Panc1 (cell line): ENCODE measurements around the gene AGER.

Experiments used
- CTCF ChIP-seq: fragments of 450-650 bp; IDR thresholded peaks from 2 replicates; pipeline ENCODE4 v1.5.1; 2017; ENCODE audit warnings: mild to moderate bottlenecking
- SIN3A ChIP-seq: IDR thresholded peaks from 2 replicates; pipeline ENCODE4 v1.6.1; 2012; ENCODE audit warnings: low read depth, mild to moderate bottlenecking, low read length, moderate library complexity, borderline replicate concordance; ENCODE audit not compliant: insufficient read depth
- TF ChIP-seq, protein P1 (sequence below), 2 experiments: IDR thresholded peaks; 2 replicates each; pipeline ENCODE4 v1.6.1; 2011 to 2012; ENCODE audit warnings: low read depth in 2 of 2, control low read depth in 1 of 2, low read length in 1 of 2, mild to moderate bottlenecking in 1 of 2, moderate library complexity in 1 of 2; ENCODE audit not compliant: insufficient read depth in 1 of 2

GRCh38 chr6:32168350-32168749, 15.7 kb downstream of the AGER start:
- no peak for TF ChIP-seq CTCF
- TF ChIP-seq SIN3A = no peak
- TF ChIP-seq, protein P1, sequence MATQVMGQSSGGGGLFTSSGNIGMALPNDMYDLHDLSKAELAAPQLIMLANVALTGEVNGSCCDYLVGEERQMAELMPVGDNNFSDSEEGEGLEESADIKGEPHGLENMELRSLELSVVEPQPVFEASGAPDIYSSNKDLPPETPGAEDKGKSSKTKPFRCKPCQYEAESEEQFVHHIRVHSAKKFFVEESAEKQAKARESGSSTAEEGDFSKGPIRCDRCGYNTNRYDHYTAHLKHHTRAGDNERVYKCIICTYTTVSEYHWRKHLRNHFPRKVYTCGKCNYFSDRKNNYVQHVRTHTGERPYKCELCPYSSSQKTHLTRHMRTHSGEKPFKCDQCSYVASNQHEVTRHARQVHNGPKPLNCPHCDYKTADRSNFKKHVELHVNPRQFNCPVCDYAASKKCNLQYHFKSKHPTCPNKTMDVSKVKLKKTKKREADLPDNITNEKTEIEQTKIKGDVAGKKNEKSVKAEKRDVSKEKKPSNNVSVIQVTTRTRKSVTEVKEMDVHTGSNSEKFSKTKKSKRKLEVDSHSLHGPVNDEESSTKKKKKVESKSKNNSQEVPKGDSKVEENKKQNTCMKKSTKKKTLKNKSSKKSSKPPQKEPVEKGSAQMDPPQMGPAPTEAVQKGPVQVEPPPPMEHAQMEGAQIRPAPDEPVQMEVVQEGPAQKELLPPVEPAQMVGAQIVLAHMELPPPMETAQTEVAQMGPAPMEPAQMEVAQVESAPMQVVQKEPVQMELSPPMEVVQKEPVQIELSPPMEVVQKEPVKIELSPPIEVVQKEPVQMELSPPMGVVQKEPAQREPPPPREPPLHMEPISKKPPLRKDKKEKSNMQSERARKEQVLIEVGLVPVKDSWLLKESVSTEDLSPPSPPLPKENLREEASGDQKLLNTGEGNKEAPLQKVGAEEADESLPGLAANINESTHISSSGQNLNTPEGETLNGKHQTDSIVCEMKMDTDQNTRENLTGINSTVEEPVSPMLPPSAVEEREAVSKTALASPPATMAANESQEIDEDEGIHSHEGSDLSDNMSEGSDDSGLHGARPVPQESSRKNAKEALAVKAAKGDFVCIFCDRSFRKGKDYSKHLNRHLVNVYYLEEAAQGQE (IDR thresholded peaks at IDR 0.05; ENCODE audit: insufficient read depth in 1 of 2, low read depth in 2 of 2, low read length in 1 of 2) = no peak
